IMR-90 (cell line): ENCODE measurements around the gene BRD4.
"Not testable (repeated sequence)": the region's sequence is repeated elsewhere in the genome, so short reads cannot be mapped to it uniquely, and the experiment has no call there.

ENCODE experiments used
- CEBPB ChIP-seq: IDR thresholded peaks from 2 replicates; pipeline ENCODE4 v1.6.1; 2012; ENCODE audit warnings: low read depth, low read length, improper control_type of control experiment
- CTCF ChIP-seq: conservative IDR thresholded peaks from 2 replicates; pipeline ENCODE4 v1.5.1; 2012; ENCODE audit warnings: mild to moderate bottlenecking, low read depth, low read length, improper control_type of control experiment
- FOS ChIP-seq: fragments of 150-350 bp; IDR thresholded peaks from 2 replicates; pipeline ENCODE4 v1.6.1; 2016; ENCODE audit warnings: low read depth, low read length
- MAZ ChIP-seq: IDR thresholded peaks from 2 replicates; pipeline ENCODE4 v1.6.1; 2012; ENCODE audit warnings: low read depth, mild to moderate bottlenecking, low read length, improper control_type of control experiment, moderate library complexity, borderline replicate concordance
- MXI1 ChIP-seq: IDR thresholded peaks from 2 replicates; pipeline ENCODE4 v1.6.1; 2012; ENCODE audit warnings: low read depth, mild to moderate bottlenecking, low read length, moderate library complexity, borderline replicate concordance
- NFE2L2 ChIP-seq: fragments of 150-350 bp; IDR thresholded peaks from 2 replicates; pipeline ENCODE4 v1.6.1; 2016; ENCODE audit warnings: low read depth, mild to moderate bottlenecking, low read length
- POLR2A ChIP-seq: IDR thresholded peaks from 2 replicates; pipeline ENCODE4 v1.6.1; 2012; ENCODE audit warnings: mild to moderate bottlenecking, low read depth, low read length
- RAD21 ChIP-seq: IDR thresholded peaks from 2 replicates; pipeline ENCODE4 v1.6.1; 2012; ENCODE audit warnings: low read length, improper control_type of control experiment
- RCOR1 ChIP-seq: IDR thresholded peaks from 2 replicates; pipeline ENCODE4 v1.6.1; 2012; ENCODE audit warnings: mild to moderate bottlenecking, low read length, improper control_type of control experiment; ENCODE audit not compliant: insufficient replicate concordance
- RFX5 ChIP-seq: IDR thresholded peaks from 2 replicates; pipeline ENCODE4 v1.8.0; 2012; ENCODE audit warnings: low read depth, mild to moderate bottlenecking, low read length, moderate library complexity
- SMC3 ChIP-seq: fragments of 150-350 bp; IDR thresholded peaks from 2 replicates; pipeline ENCODE4 v1.6.1; 2016; ENCODE audit warnings: low read depth, mild to moderate bottlenecking, antibody characterized with exemption, low read length, moderate library complexity
- USF2 ChIP-seq: fragments of 150-350 bp; IDR thresholded peaks from 2 replicates; pipeline ENCODE4 v1.6.1; 2017; ENCODE audit warnings: mild to moderate bottlenecking, antibody characterized with exemption, low read length, low read depth

- not testable (repeated sequence) for TF ChIP-seq CTCF, POLR2A, FOS, MAZ, RFX5, RCOR1, MXI1, RAD21, CEBPB, SMC3, USF2, NFE2L2
Measured at GRCh38 chr19:15363048-15363447, 30.7 kb upstream of the BRD4 start.
